ENCODE measurements around the gene FAM227B.
"Not testable (repeated sequence)": the region's sequence is repeated elsewhere in the genome, so short reads cannot be mapped to it uniquely, and the experiment has no call there.

Gene FAM227B

DNA sequence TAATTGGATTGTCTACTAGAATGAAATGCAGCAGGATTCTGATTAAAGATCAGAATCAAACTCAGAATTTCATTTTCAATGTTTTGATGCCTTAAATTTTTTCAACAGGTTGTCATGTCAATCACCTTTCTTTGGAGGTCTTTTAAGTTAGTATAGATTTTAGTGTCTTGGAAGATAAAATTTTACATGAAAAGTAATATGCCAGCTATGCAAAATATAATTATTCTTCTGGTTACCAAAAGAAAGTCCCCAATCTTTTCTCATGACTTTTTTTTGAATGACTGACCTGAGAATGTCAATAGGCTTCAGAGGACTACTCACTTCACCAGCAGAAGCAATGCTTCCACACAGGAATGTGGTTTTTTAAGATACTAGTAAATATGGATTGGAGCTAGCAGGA, 193.2 kb downstream of the FAM227B start:
- Mint-ChIP-seq H3K27me3 (ENCODE audit: low read depth) (peaks cover 27% of the 10 kb centered on the region), H3K36me3 (ENCODE audit: low read depth) (no peaks in the 10 kb centered on the region), H3K27ac (no peak overlapping the region), H3K4me1 (ENCODE audit: low read depth) (no peaks in the 10 kb centered on the region), H3K9me3 (no peaks in the 10 kb centered on the region), H3K4me3 (no peak overlapping the region)

DNA sequence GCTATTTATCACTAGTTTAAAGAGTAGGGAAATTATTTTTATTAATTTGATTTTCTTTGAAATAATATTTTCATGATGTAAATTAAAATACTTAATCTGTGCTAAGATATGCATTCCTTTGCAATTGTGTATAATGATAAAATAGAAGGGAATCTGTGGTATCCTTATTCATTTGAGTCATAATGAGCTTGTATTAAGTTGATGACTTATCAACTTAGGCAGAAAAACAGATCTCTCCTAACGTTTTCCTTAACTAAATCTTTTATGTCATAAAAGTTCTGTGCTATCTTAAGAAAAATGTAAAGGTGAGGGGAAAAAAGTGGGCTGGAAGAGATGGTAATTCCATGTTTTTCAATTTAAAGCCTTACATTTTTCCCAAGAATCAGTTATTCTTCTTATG, 195.7 kb downstream of the FAM227B start:
- peaks cover 1% of the 10 kb centered on the region for H3K36me3 Mint-ChIP-seq (ENCODE audit: low read depth)
- peaks cover 19% of the 10 kb centered on the region for H3K27me3 Mint-ChIP-seq (ENCODE audit: low read depth)
- H3K4me1 Mint-ChIP-seq (ENCODE audit: low read depth) = peaks cover 3% of the 10 kb centered on the region
- no peak overlapping the region for H3K27ac Mint-ChIP-seq
- H3K4me3 Mint-ChIP-seq = no peak overlapping the region
- no peaks in the 10 kb centered on the region for H3K9me3 Mint-ChIP-seq

DNA sequence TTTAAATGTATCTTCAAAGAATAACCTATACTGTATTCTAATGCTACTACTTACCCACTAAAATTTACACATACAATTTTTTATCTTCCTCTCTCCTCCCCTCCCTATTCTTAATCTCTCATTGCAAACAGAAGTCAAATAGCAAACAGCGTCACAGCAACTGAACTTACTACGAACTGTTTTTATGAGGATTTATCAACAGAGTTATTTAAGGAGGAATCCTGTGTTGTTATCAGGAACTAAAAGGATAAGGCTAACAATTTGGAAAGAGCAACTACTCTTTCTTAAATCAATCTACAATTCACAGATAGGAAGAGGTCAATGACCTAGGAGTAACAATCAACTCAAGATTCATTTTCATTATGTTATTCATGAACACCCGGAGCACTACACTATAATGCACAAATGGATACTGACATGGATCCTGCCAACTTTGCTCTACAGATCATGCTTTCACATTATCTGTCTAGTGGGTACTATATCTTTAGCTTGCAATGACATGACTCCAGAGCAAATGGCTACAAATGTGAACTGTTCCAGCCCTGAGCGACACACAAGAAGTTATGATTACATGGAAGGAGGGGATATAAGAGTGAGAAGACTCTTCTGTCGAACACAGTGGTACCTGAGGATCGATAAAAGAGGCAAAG, 196.6 kb downstream of the FAM227B start:
- H3K36me3 Mint-ChIP-seq (ENCODE audit: low read depth) = peaks cover 1% of the 10 kb centered on the region
- no peak overlapping the region for H3K27ac Mint-ChIP-seq
- H3K27me3 Mint-ChIP-seq (ENCODE audit: low read depth) = peaks cover 18% of the 10 kb centered on the region
- no peaks in the 10 kb centered on the region for H3K9me3 Mint-ChIP-seq
- H3K4me1 Mint-ChIP-seq (ENCODE audit: low read depth) = peaks cover 3% of the 10 kb centered on the region
- no peak overlapping the region for H3K4me3 Mint-ChIP-seq

DNA sequence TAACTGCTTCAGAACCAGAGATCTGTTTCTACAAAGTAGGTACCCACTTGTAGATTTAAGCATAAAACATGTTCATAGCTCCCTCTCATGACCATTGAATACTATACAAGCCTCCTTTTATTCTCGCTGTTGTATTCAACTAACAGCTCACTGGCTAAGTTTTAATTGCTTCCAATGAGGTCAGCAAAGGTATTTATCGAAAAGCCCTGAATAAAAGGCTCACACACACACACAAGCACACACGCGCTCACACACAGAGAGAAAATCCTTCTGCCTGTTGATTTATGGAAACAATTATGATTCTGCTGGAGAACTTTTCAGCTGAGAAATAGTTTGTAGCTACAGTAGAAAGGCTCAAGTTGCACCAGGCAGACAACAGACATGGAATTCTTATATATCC, 197.6 kb downstream of the FAM227B start, which contains the start of gene FGF7:
TSS of gene FGF7 (plus strand) at position 222 of the 400 bp plus-strand sequence. CDS start 1,056 bp downstream, outside the sequence.
- H3K27ac Mint-ChIP-seq = no peak within 1 kb of the TSS
- H3K4me1 Mint-ChIP-seq (ENCODE audit: low read depth) = peaks cover 3% of the 10 kb centered on the region
- H3K9me3 Mint-ChIP-seq = no peaks in the 10 kb centered on the region
- H3K4me3 Mint-ChIP-seq = no peak within 1 kb of the TSS
- H3K27me3 Mint-ChIP-seq (ENCODE audit: low read depth) = peaks cover 14% of the 10 kb centered on the region
- peaks cover 1% of the 10 kb centered on the region for H3K36me3 Mint-ChIP-seq (ENCODE audit: low read depth)

DNA sequence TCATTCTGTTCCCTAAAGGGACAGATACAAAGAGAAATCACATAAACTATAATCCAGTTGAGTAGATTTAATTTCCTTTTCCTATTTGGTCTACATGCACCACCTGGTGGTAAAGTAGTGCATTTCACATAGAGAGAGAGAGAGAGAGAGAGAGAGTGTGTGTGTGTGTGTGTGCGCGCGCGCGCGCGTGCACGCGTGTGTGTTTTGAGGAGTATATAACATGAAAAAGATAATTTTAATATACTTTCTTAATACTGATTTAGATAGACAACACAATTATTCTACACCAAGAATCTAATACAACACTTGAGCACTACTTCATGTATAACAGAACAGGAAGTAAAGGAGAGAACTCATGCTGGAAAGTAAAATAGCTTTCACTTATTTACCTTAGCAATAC, 198.6 kb downstream of the FAM227B start:
- peaks cover 1% of the 10 kb centered on the region for H3K36me3 Mint-ChIP-seq (ENCODE audit: low read depth)
- H3K27ac Mint-ChIP-seq = peak overlapping the region; percentile 42
- peaks cover 13% of the 10 kb centered on the region for H3K27me3 Mint-ChIP-seq (ENCODE audit: low read depth)
- H3K4me3 Mint-ChIP-seq = peak overlapping the region; percentile 19
- peaks cover 3% of the 10 kb centered on the region for H3K4me1 Mint-ChIP-seq (ENCODE audit: low read depth)
- no peaks in the 10 kb centered on the region for H3K9me3 Mint-ChIP-seq

DNA sequence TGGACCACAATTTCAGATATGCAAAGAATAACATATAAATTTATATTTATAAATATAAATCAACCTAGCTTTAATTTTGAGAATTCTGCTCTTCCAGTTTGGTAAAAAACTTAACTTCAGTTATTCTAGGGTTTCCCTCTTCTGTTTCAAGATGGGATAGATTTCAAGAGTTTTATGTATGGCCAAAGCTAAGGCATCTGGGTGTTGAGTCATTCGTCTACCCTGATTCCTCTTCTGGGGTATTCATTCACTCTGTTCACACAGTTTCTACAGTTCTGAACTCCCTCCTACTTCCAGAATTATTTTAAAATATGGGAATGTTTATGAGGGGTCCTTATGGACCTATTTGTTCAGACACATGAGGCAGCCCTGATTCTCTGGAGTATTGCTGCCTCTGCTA, 201.8 kb downstream of the FAM227B start:
- Mint-ChIP-seq H3K9me3 (no peaks in the 10 kb centered on the region), H3K4me1 (ENCODE audit: low read depth) (peaks cover 3% of the 10 kb centered on the region), H3K27ac (no peak overlapping the region), H3K4me3 (no peak overlapping the region), H3K36me3 (ENCODE audit: low read depth) (peaks cover 1% of the 10 kb centered on the region), H3K27me3 (ENCODE audit: low read depth) (peaks cover 10% of the 10 kb centered on the region)

DNA sequence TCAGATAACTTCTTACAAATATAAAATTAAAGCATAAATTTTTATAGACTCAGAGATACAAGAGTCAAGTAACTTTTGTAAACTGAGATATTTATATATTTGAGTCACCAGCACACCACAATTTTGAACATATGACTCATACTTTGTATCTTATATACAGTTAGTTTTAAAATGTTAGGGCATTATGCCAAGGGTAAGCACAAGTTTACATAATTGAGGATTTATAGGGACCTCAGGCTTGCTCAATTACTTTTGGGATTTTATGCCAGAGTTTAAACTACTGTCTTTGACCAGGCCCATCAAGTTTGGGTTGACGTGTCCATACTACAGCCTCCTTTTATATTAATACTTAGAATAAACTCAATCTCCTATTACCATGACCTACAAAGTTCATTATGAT, 205.0 kb downstream of the FAM227B start:
- Mint-ChIP-seq H3K36me3 (ENCODE audit: low read depth) (no peaks in the 10 kb centered on the region), H3K9me3 (no peaks in the 10 kb centered on the region), H3K27ac (no peak overlapping the region), H3K27me3 (ENCODE audit: low read depth) (peaks cover 10% of the 10 kb centered on the region), H3K4me1 (ENCODE audit: low read depth) (no peaks in the 10 kb centered on the region), H3K4me3 (no peak overlapping the region)

DNA sequence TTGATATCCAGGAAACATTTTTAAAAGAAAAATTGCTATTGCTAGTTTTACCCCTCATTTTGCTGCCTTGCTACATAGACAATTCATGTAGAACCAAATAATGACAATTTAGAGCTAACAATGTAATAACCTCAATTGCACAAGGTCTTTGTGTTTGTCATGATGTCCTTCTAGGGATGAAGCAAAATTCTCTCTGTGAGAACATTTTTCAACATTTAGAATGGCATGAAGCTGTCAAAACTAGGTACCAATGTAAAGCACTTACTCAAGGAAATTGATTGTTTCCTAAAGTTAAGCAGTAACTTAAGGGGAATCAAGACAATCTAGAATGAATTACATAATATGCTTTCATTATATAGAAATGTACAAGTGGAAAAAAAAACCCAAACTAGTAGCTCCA, 205.5 kb downstream of the FAM227B start:
- Mint-ChIP-seq H3K4me3 (no peak overlapping the region), H3K4me1 (ENCODE audit: low read depth) (no peaks in the 10 kb centered on the region), H3K36me3 (ENCODE audit: low read depth) (no peaks in the 10 kb centered on the region), H3K9me3 (no peaks in the 10 kb centered on the region), H3K27me3 (ENCODE audit: low read depth) (peaks cover 10% of the 10 kb centered on the region), H3K27ac (no peak overlapping the region)

DNA sequence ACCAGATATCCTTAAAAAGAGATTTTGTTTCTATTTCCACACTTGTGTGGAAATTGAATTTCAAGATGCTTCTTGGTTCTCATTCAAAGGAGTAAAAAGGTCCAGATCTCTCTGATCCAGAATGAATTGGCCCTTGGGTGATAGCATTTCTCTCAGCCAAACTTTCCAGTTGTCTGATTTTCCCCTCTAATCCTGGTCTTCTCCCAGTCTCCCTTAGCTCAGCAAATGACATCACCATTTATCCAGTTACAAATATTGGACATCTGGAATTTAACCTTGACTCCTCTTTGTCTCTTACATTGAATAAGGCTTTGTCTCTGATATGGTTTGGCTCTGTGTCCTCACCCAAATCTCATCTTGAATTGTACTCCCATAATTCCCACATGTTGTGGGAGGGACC, 207.8 kb downstream of the FAM227B start:
- no peak overlapping the region for H3K27ac Mint-ChIP-seq
- peaks cover 14% of the 10 kb centered on the region for H3K27me3 Mint-ChIP-seq (ENCODE audit: low read depth)
- no peaks in the 10 kb centered on the region for H3K9me3 Mint-ChIP-seq
- no peaks in the 10 kb centered on the region for H3K4me1 Mint-ChIP-seq (ENCODE audit: low read depth)
- no peaks in the 10 kb centered on the region for H3K36me3 Mint-ChIP-seq (ENCODE audit: low read depth)
- no peak overlapping the region for H3K4me3 Mint-ChIP-seq

DNA sequence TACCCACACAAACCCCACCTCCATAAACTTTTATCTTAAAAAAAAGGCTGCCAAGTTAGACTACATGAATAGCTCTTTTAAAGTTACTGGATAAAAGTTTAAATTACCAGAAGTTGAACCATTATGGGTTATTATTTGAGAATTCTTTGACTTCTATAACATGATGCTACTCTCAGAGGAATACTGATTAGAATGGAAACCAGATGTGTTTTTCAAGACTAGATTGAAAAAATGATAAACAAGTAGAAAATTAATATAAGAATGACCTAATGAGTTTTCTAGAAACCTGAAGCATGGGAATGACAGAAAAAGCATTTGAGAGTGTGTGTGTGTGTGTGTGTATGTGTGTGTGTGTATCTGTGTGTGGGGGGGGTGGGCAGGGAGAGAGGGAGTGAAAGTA, 210.0 kb downstream of the FAM227B start:
- peaks cover 9% of the 10 kb centered on the region for H3K27me3 Mint-ChIP-seq (ENCODE audit: low read depth)
- no peak overlapping the region for H3K4me3 Mint-ChIP-seq
- H3K36me3 Mint-ChIP-seq (ENCODE audit: low read depth) = no peaks in the 10 kb centered on the region
- H3K9me3 Mint-ChIP-seq = no peaks in the 10 kb centered on the region
- no peak overlapping the region for H3K27ac Mint-ChIP-seq
- no peaks in the 10 kb centered on the region for H3K4me1 Mint-ChIP-seq (ENCODE audit: low read depth)

DNA sequence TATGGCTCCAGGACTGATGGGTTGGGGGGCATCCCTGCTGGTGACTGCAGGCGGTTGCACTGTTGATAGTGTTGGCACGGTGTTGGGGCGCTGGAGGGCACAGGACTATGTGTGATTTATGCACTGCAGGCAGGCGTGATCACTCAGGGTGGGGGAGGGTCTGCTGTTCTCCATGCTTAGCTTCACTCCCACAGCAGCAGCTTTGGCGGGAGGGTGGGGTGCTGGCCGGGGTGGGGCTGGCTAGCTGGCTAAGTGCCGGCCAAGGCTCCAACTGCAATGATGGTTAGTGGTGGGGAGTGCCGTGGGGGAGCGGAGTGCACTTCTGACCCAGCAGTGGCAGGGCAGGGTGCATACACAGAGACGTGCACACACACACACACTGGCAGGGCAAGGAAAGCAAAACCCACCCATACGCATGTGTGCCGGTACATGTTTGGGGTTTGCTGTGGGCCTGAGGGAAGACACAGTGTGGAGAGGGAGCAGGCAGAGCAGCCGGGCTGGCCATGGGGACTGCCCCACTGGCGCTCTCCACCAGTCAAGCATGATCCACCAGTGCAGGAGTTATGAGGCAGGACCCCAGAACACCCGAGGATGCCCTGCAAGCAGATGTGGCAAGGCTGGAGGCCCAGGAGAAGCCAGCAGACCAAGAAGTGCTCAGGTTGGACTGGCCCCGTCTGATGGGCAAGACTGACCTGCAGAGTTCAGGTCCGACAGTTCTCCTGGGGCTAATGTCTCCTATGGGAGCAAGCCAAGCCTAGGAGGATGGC, 214.1 kb downstream of the FAM227B start:
- H3K9me3 Mint-ChIP-seq = peaks cover 4% of the 10 kb centered on the region
- no peaks in the 10 kb centered on the region for H3K4me1 Mint-ChIP-seq (ENCODE audit: low read depth)
- peaks cover 16% of the 10 kb centered on the region for H3K27me3 Mint-ChIP-seq (ENCODE audit: low read depth)
- H3K27ac Mint-ChIP-seq = no peak overlapping the region
- H3K4me3 Mint-ChIP-seq = no peak overlapping the region
- H3K36me3 Mint-ChIP-seq (ENCODE audit: low read depth) = no peaks in the 10 kb centered on the region

DNA sequence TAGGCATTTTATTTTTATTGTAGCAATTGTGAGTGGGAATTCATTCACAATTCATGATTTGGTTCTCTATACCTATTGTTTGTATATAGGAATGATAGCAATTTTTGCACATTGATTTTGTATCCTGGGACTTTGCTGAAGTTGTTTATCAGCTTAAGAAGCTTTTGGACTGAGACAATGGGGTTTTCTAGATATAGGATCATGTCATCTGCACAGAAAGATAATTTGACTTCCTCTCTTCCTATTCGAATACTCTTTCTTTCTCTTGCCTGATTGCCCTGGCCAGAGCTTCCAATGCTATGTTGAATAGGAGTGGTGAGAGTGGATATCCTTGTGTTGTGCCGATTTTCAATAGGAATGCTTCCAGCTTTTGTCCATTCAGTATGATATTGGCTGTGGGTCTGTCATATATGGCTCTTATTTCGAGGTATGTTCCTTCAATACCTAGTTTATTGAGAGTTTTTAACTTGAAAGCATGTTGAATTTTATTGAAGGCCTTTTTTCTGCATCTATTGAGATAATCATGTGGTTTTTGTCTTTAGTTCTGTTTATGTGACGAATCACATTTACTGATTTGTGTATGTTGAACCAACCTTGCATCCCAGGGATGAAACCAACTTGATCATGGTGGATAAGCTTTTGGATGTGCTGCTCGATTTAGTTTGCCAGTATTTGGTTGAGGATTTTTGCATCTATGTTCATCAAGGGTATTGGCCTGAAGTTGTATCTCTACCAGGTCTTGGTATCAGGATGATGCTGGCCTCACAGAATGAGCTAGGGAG, 217.9 kb downstream of the FAM227B start:
- not testable (repeated sequence) for H3K27ac Mint-ChIP-seq; H3K9me3 Mint-ChIP-seq; H3K4me1 Mint-ChIP-seq (ENCODE audit: low read depth); H3K36me3 Mint-ChIP-seq (ENCODE audit: low read depth); H3K4me3 Mint-ChIP-seq
- H3K27me3 Mint-ChIP-seq (ENCODE audit: low read depth) = peaks cover 11% of the 10 kb centered on the region

DNA sequence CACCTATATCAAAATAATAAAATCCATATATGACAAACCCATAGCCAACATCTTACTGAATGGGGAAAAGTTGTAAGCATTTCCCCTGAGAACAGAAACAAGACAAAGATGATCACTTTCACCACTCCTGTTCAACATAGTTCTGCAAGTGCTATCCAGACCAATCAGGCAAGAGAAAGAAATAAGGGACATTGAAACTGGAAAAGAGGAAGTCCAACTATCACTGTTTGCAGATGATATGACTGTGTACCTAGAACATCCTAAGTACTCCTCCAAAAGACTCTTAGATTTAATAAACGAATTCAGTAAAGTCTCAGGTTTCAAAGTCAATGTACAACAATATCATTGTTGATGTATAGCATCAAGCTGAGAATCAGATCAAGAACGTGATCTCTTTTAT, 233.1 kb downstream of the FAM227B start:
- no peaks in the 10 kb centered on the region for H3K36me3 Mint-ChIP-seq (ENCODE audit: low read depth)
- peaks cover 12% of the 10 kb centered on the region for H3K27me3 Mint-ChIP-seq (ENCODE audit: low read depth)

DNA sequence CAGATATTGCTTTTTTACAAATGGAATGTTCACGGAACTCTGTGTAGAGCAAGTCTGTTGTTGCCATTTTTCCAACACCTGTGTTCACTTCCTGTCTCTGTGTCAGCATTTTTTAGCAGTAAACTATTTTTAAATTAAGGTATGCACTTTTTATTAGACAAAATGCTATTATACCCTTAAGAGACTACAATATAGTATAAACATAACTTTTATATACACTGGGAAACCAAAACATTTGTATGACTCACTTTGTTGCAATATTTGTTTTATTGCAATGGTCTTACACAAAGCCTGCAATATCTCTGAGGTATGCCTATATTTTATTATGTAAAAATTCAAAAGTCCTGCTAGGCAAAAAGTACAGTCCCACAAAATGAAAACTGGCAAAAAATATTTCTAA, 237.4 kb downstream of the FAM227B start:
- Mint-ChIP-seq H3K4me1 (ENCODE audit: low read depth) (no peaks in the 10 kb centered on the region), H3K4me3 (no peak overlapping the region), H3K36me3 (ENCODE audit: low read depth) (no peaks in the 10 kb centered on the region), H3K27ac (no peak overlapping the region), H3K27me3 (ENCODE audit: low read depth) (peaks cover 10% of the 10 kb centered on the region), H3K9me3 (no peaks in the 10 kb centered on the region)

More for the DNA sequence above, 233.1 kb downstream of the FAM227B start:
- Mint-ChIP-seq H3K4me1 (ENCODE audit: low read depth) (no peaks in the 10 kb centered on the region), H3K4me3 (no peak overlapping the region), H3K27ac (no peak overlapping the region), H3K9me3 (no peaks in the 10 kb centered on the region)

DNA sequence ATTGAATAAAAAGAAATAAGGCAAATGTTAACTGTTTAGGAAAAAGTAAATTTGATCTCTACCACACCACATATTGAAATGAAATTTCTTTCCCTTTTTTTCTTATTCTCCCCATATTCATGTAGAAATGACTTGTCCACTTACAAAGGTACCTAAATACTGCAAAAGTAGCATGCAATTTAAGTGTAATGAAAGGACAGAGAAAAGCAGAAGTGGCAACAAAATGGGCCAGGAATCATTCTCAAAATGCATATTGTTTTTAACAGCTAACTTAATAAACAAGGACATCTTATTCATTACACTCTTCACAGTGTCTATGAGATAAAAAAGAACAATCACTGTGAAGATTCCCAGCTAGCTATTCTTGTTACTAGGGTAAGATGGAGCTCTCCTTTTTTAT, 238.2 kb downstream of the FAM227B start:
- Mint-ChIP-seq H3K27ac (no peak overlapping the region), H3K4me1 (ENCODE audit: low read depth) (no peaks in the 10 kb centered on the region), H3K9me3 (no peaks in the 10 kb centered on the region), H3K36me3 (ENCODE audit: low read depth) (no peaks in the 10 kb centered on the region), H3K27me3 (ENCODE audit: low read depth) (peaks cover 11% of the 10 kb centered on the region), H3K4me3 (no peak overlapping the region)

Data from T-helper 1 cell treated with Interleukin-12 subunit alpha and Interleukin-12 subunit beta and Interleukin-4 antibody, amounts not matched to agents 30 μg/mL and 1 μg/mL, for 36 hours (primary cell).